Neuronal stem cell (in vitro differentiated cells): ENCODE measurements around the gene MRPL36.
A peak's percentile ranks its signal among the peaks of the same experiment; 100 is the strongest.

Source experiments
- DNase-seq: peaks from one replicate; pipeline ENCODE4 v3.0.0-alpha.2; 2013; ENCODE audit warnings: low spot score
- H2AFZ ChIP-seq: one replicate; pipeline ENCODE4 v1.6.1; 2013; ENCODE audit warnings: mild to moderate bottlenecking, low read length, inconsistent platforms
- H2AK5ac ChIP-seq: 2 replicates; pipeline ENCODE4 v1.6.1; 2013; ENCODE audit warnings: low read depth, mild to moderate bottlenecking, inconsistent platforms, low read length, moderate library complexity, mixed read lengths
- H2BK120ac ChIP-seq: 2 replicates; pipeline ENCODE4 v1.6.1; 2013; ENCODE audit warnings: low read depth, mild to moderate bottlenecking, inconsistent platforms, low read length, moderate library complexity, mixed read lengths
- H2BK12ac ChIP-seq: one replicate; pipeline ENCODE4 v1.6.1; 2013; ENCODE audit warnings: low read length, inconsistent platforms
- H2BK15ac ChIP-seq: 2 replicates; pipeline ENCODE4 v1.6.1; 2013; ENCODE audit warnings: mild to moderate bottlenecking, low read length, inconsistent platforms, mixed read lengths
- H2BK5ac ChIP-seq: one replicate; pipeline ENCODE4 v1.6.1; 2013; ENCODE audit warnings: inconsistent platforms, mild to moderate bottlenecking, low read length, moderate library complexity
- H3K14ac ChIP-seq: one replicate; pipeline ENCODE4 v1.6.1; 2013; ENCODE audit warnings: low read length, inconsistent platforms
- H3K18ac ChIP-seq: 2 replicates; pipeline ENCODE4 v1.6.1; 2013; ENCODE audit warnings: low read length, inconsistent platforms
- H3K23ac ChIP-seq: 2 replicates; pipeline ENCODE4 v1.6.1; 2013; ENCODE audit warnings: low read depth, mild to moderate bottlenecking, mixed read lengths, low read length, inconsistent platforms; ENCODE audit not compliant: poor library complexity
- H3K27ac ChIP-seq: replicated peaks from 3 replicates; pipeline ENCODE4 v1.5.1; 2013; ENCODE audit warnings: low read length, inconsistent platforms
- H3K27me3 ChIP-seq, 3 experiments: 2 replicates each; pipeline ENCODE4 v1.6.1; 2013; ENCODE audit warnings: low read length in 3 of 3, mild to moderate bottlenecking in 2 of 3, inconsistent platforms in 1 of 3, low read depth in 1 of 3, mixed read lengths in 1 of 3, moderate library complexity in 1 of 3; ENCODE audit not compliant: control insufficient read depth in 3 of 3, insufficient read depth in 3 of 3
- H3K36me3 ChIP-seq, 2 donors: replicated peaks in 1 of 2; 2 replicates each; pipeline ENCODE4 v1.6.1; 2013; ENCODE audit warnings: low read length in 2 of 2; ENCODE audit not compliant: control insufficient read depth in 2 of 2, insufficient read depth in 2 of 2
- H3K4ac ChIP-seq: 2 replicates; pipeline ENCODE4 v1.6.1; 2013; ENCODE audit warnings: inconsistent platforms, mild to moderate bottlenecking, low read length, moderate library complexity
- H3K4me1 ChIP-seq, 2 donors: 1 replicate in 1 of 2; 2 replicates in 1 of 2; pipeline ENCODE4 v1.6.1; 2013; ENCODE audit warnings: low read length in 2 of 2, low read depth in 1 of 2; ENCODE audit not compliant: control insufficient read depth in 2 of 2, insufficient read depth in 1 of 2
- H3K4me2 ChIP-seq: one replicate; pipeline ENCODE4 v1.6.1; 2013; ENCODE audit warnings: mild to moderate bottlenecking, low read length, inconsistent platforms; ENCODE audit not compliant: insufficient read depth, poor library complexity, severe bottlenecking
- H3K4me3 ChIP-seq, 2 donors: 2 replicates each; pipeline ENCODE4 v1.5.1; 2013; ENCODE audit warnings: low read length in 2 of 2, mild to moderate bottlenecking in 2 of 2, inconsistent platforms in 1 of 2, moderate library complexity in 1 of 2
- H3K79me1 ChIP-seq: one replicate; pipeline ENCODE4 v1.6.1; 2013; ENCODE audit warnings: low read depth, mild to moderate bottlenecking, inconsistent platforms, low read length, moderate library complexity
- H3K9ac ChIP-seq: one replicate; pipeline ENCODE4 v1.6.1; 2013; ENCODE audit warnings: mild to moderate bottlenecking, low read depth, low read length, inconsistent platforms; ENCODE audit not compliant: poor library complexity
- H3K9me3 ChIP-seq, 2 donors: replicated peaks in 1 of 2; 2 replicates each; pipeline versions ENCODE3 to v1.6.1; 2013; ENCODE audit warnings: low read length in 2 of 2, mild to moderate bottlenecking in 2 of 2, inconsistent platforms in 1 of 2, low read depth in 1 of 2, mixed read lengths in 1 of 2, moderate library complexity in 1 of 2; ENCODE audit not compliant: control insufficient read depth in 2 of 2, insufficient read depth in 1 of 2
- H4K8ac ChIP-seq: one replicate; pipeline ENCODE4 v1.6.1; 2013; ENCODE audit warnings: low read depth, mild to moderate bottlenecking, inconsistent platforms, low read length, moderate library complexity
- H4K91ac ChIP-seq: one replicate; pipeline ENCODE4 v1.6.1; 2013; ENCODE audit warnings: low read length, low read depth, mild to moderate bottlenecking, inconsistent platforms; ENCODE audit not compliant: poor library complexity
- WGBS, 2 donors: extraction: QIAGEN DNeasy Blood & Tissue Kit; methylation state at CpG; one replicate each; pipeline ENCODE4 v1.1.7; 2013; ENCODE audit warnings: missing lambda C conversion rate in 2 of 2, mixed read lengths in 1 of 2; ENCODE audit not compliant: insufficient read length in 2 of 2, insufficient replicate concordance in 1 of 2; ENCODE audit errors: extremely low coverage in 2 of 2; 5-methylcytosine and 5-hydroxymethylcytosine counted together

The MRPL36 gene

DNA sequence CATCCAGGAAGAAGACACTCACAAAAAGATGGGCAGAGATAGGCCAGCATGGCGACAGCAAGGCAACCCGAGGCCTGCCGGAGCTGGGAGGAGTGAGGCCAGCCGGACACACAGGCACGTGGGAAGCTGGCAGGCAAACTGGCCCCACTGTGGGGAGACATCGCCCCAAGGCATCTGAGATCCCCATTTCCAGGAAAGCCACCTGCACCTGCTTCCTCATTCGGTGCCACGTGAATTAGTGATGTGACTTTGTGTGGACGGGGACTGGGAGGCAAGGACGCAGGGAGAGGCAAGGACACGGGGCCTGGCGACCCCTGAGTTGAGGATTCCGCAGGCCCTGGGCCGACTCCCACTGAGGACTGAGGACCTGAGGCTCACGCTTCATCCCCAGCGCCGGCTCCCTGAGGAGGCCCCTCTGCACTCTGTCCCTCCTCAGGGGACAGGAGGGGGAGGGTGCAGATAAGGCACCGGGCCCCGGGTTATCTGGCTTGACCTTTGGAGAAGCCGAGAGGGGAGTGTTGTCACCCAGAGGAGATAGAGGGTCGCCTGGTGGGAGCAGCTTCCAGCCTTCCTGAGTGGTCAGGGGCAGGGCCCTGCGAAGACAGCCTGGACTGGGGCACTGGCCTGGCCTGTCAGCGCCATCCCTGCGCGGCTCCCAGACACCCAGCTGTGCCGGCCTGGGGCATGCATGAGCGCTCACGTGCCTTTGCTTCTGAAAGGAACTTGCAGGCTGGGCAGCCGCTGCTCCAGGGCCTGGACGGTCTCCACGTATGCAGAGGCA is 41.3 kb upstream of the MRPL36 start:
- no CpG with 5 or more reads among the region's 31 CpGs for whole genome bisulfite sequencing, 2 donors
- Histone ChIP-seq H3K4me3 (no peak overlapping the region), H3K27me3 (peaks cover 0 to 9% (median under 1%) of the 10 kb centered on the region in 3 experiments), H2BK120ac (no peak overlapping the region), H3K4ac (no peak overlapping the region), H2AK5ac (peak overlapping the region; percentile 28), H4K8ac (no peak overlapping the region), H3K18ac (peak overlapping the region; percentile 66), H3K79me1 (no peaks in the 10 kb centered on the region), H2BK12ac (no peak overlapping the region), H3K14ac (no peak overlapping the region), H3K23ac (peak overlapping the region; percentile 3), H3K9ac (no peak overlapping the region), H2AFZ (peak overlapping the region; percentile 81), H3K4me1 (peaks cover 6 to 7% of the 10 kb centered on the region in 2 donors), H3K36me3 (no peaks in the 10 kb centered on the region), H4K91ac (no peak overlapping the region), H2BK15ac (peak overlapping the region; percentile 77), H2BK5ac (peak overlapping the region; percentile 44), H3K9me3 (no peaks in the 10 kb centered on the region), H3K4me2 (no peak overlapping the region), H3K27ac (no peak overlapping the region)
- DNase-seq, result peak; percentile 37

DNA sequence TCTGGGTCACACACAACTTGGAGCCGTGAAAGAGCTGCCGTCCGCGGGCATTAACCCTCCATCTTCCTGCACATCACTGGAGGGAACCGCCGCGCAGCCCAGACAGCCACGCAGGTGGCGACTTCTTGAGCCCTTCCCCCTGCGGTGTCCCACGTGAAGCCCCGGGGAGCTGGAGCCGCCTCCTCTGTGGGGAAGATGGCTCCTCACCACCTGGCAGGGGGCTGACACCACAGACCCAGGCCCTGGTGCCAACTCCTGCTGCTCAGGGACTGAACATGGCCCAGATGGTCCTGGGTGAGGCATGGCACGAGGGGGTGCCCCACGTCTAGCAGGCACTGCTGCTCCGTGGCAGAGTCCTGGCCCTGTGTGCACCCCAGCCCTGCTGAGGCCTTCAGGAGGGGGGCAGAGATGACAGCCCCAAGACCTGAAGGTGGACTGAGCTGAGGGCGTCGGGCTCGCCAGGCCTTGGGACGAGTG is 40.5 kb upstream of the MRPL36 start:
- Histone ChIP-seq H2BK5ac (peak overlapping the region; percentile 44), H4K91ac (no peak overlapping the region), H3K79me1 (no peaks in the 10 kb centered on the region), H2BK12ac (peak overlapping the region; percentile 84), H3K4me2 (no peak overlapping the region), H2BK120ac (no peak overlapping the region), H3K27me3 (peaks cover 0 to 9% (median 0%) of the 10 kb centered on the region in 3 experiments), H3K36me3 (no peaks in the 10 kb centered on the region), H4K8ac (no peak overlapping the region), H3K9me3 (no peaks in the 10 kb centered on the region), H3K18ac (peak overlapping the region; percentile 85), H2AK5ac (peak overlapping the region; percentile 78), H3K4me3 (peak overlapping the region in 1 of 2 donors; percentile 47), H3K4ac (peak overlapping the region; percentile 60), H3K9ac (no peak overlapping the region), H3K4me1 (peaks cover 10% of the 10 kb centered on the region in 2 donors), H2BK15ac (peak overlapping the region; percentile 77), H3K23ac (peak overlapping the region; percentile 73), H3K27ac (no peak overlapping the region), H3K14ac (peak overlapping the region; percentile 51), H2AFZ (no peak overlapping the region)
- no peak for DNase-seq
- WGBS, 2 donors, result no CpG with 5 or more reads among the region's 20 CpGs

DNA sequence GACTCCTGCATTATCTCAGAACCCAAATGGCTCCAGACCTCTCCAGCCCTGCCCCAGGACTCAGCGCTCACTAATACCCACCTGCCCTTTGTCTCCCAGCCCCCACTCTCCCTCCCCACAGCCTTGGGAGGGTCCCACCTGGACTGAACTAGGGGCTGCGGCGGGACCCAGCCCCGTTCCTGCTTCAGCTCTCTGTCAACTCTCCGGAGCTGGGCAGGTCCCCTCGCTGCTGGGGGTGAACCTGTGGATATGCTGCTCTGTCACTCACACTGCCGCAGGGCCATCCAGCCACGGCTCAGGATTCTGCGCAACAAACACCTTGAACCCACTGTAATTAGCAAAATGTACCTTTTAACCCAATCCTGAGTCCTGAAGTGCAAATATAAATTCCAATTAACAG is 38.4 kb upstream of the MRPL36 start:
- DNase-seq, result no peak
- no CpG with 5 or more reads among the region's 9 CpGs for WGBS, 2 donors
- no peak overlapping the region for H2BK12ac ChIP-seq
- no peak overlapping the region for H3K4me3 ChIP-seq
- H3K18ac ChIP-seq, result peak overlapping the region; percentile 52
- H4K91ac ChIP-seq, result no peak overlapping the region
- no peak overlapping the region for H3K14ac ChIP-seq
- peak overlapping the region; percentile 31 for H4K8ac ChIP-seq
- H3K9me3 ChIP-seq, result no peaks in the 10 kb centered on the region
- no peaks in the 10 kb centered on the region for H3K79me1 ChIP-seq
- H2BK15ac ChIP-seq, result no peak overlapping the region
- peaks cover 20% of the 10 kb centered on the region in 2 donors for H3K4me1 ChIP-seq
- no peak overlapping the region for H2BK5ac ChIP-seq
- H2BK120ac ChIP-seq, result no peak overlapping the region
- no peak overlapping the region for H2AFZ ChIP-seq
- no peak overlapping the region for H3K23ac ChIP-seq
- H3K27ac ChIP-seq, result no peak overlapping the region
- H3K27me3 ChIP-seq, result peaks cover 0 to 7% (median 0%) of the 10 kb centered on the region in 3 experiments
- H3K9ac ChIP-seq, result no peak overlapping the region
- H3K36me3 ChIP-seq, result no peaks in the 10 kb centered on the region
- peak overlapping the region; percentile 42 for H2AK5ac ChIP-seq
- H3K4ac ChIP-seq, result no peak overlapping the region
- H3K4me2 ChIP-seq, result no peak overlapping the region
